ENCODE results near the gene ANGEL1. TPM values are rescaled to one million over a fixed set of nuclear protein-coding genes. Genes with fewer than 3 reads are reported as not detected.

ANGEL1 gene
- polyA plus RNA-seq, 12 donors = 12.7 to 31.7 (median 20.3) TPM; not detected in 1

Other genes starting within 250 kb of the ANGEL1 start
- gene VASH1, start 51.4 kb downstream of the ANGEL1 start, polyA plus RNA-seq (ENCODE audit: insufficient read length in 12 of 12) = 10 to 100 TPM in 11 of 12 donors, not detected in 1; 36.8 to 64.5 (median 46.1) TPM
- under 1 TPM in 2 of 12 donors, not detected in 10; 0.15 to 0.21 TPM for gene LRRC74A, start 13.5 kb upstream of the ANGEL1 start, polyA plus RNA-seq (ENCODE audit: insufficient read length in 12 of 12)
- 100 to 1,000 TPM in 1 of 12 donors, 10 to 100 TPM in 11; 13.9 to 338 (median 19.7) TPM for gene IRF2BPL, start 215.8 kb upstream of the ANGEL1 start, polyA plus RNA-seq (ENCODE audit: insufficient read length in 12 of 12)

All from muscle of arm (tissue), 12 donors.